Embryonic facial prominence (tissue), 1 donor: ENCODE data around the gene GAA.

ENCODE experiments used
- DNase-seq: peaks from one replicate; pipeline ENCODE4 v3.0.0-alpha.2; 2016; ENCODE audit errors: extremely low spot score

The GAA gene

GRCh38 chr17:80117491-80118401 is 16.4 kb downstream of the GAA start:
- DNase-seq = no peak

- DNase-seq = no peak
Measured at GRCh38 chr17:80118601-80119270, 17.4 kb downstream of the GAA start.

- DNase-seq = no peak
Measured at GRCh38 chr17:80119271-80119791, 17.9 kb downstream of the GAA start.

- DNase-seq = no peak
Measured at GRCh38 chr17:80119839-80120238, 18.5 kb downstream of the GAA start.

GRCh38 chr17:80122026-80122575 is 20.7 kb downstream of the GAA start:
- no peak for DNase-seq

GRCh38 chr17:80122926-80123505 is 21.6 kb downstream of the GAA start:
- DNase-seq = no peak

- no peak for DNase-seq
Measured at GRCh38 chr17:80123791-80124190, 22.4 kb downstream of the GAA start.

GRCh38 chr17:80124351-80124981 is 23.1 kb downstream of the GAA start:
- DNase-seq = no peak

GRCh38 chr17:80125656-80126448 is 24.5 kb downstream of the GAA start:
- DNase-seq = no peak

GRCh38 chr17:80126449-80126715 is 25.0 kb downstream of the GAA start:
- DNase-seq = no peak

- DNase-seq = no peak
Measured at GRCh38 chr17:80129006-80129565, 27.7 kb downstream of the GAA start.

- no peak for DNase-seq
Measured at GRCh38 chr17:80130992-80131391, 29.6 kb downstream of the GAA start.

- DNase-seq = no peak
Measured at GRCh38 chr17:80132906-80133625, 31.7 kb downstream of the GAA start.

GRCh38 chr17:80133626-80133970 is 32.2 kb downstream of the GAA start:
- no peak for DNase-seq

GRCh38 chr17:80137131-80137530 is 35.8 kb downstream of the GAA start:
- DNase-seq = no peak

GRCh38 chr17:80138856-80139426 is 37.6 kb downstream of the GAA start:
- no peak for DNase-seq

GRCh38 chr17:80141463-80142165 is 40.2 kb downstream of the GAA start:
- no peak for DNase-seq

GRCh38 chr17:80142929-80143328 is 41.5 kb downstream of the GAA start:
- DNase-seq = no peak
